ENCODE data around the gene OR51E2.
A peak's percentile ranks its signal among the peaks of the same experiment; 100 is the strongest.

OR51E2 gene

GRCh38 chr11:4664183-4664582 is 33.5 kb downstream of the OR51E2 start:
- DNase-seq: no peak

DNA sequence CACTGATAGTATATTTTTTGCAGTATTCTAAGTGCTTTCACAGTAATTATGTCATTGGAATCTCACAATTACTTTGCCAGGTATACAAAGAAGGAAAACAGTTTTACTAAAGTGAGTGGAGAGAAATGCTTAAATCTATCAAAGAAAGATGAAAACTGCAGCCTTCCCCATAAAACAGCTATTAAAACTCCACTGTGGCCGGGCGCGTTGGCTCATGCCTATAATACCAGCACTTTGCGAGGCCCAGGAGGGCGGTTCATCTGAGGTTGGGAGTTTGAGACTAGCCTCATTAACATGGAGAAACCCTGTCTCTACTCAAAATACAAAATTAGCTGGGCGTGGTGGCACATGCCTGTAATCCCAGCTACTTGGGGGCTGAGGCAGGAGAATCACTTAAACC is 34.8 kb downstream of the OR51E2 start:
- no peak for DNase-seq

GRCh38 chr11:4658629-4659445 is 38.8 kb downstream of the OR51E2 start:
- DNase-seq: peak; percentile 38

DNA sequence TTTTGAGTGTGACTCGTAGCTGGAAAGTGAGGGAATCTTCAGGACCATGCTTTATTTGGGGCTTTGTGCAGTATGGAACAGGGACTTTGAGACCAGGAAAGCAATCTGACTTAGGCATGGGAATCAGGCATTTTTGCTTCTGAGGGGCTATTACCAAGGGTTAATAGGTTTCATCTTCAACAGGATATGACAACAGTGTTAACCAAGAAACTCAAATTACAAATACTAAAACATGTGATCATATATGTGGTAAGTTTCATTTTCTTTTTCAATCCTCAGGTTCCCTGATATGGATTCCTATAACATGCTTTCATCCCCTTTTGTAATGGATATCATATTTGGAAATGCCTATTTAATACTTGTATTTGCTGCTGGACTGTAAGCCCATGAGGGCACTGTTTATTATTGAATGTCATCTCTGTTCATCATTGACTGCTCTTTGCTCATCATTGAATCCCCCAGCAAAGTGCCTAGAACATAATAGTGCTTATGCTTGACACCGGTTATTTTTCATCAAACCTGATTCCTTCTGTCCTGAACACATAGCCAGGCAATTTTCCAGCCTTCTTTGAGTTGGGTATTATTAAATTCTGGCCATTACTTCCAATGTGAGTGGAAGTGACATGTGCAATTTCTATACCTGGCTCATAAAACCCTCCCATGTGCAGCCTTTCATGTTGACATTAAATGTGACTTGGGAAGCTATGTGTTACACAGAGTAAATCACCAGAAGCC is 42.9 kb downstream of the OR51E2 start:
- DNase-seq: no peak

- no peak for DNase-seq
These were observed 49.9 kb downstream of the OR51E2 start for GRCh38 chr11:4647766-4648165.

GRCh38 chr11:4645974-4646373 is 51.7 kb downstream of the OR51E2 start:
- no peak for DNase-seq

- DNase-seq: no peak
These were observed 53.4 kb downstream of the OR51E2 start for GRCh38 chr11:4644233-4644632.

DNA sequence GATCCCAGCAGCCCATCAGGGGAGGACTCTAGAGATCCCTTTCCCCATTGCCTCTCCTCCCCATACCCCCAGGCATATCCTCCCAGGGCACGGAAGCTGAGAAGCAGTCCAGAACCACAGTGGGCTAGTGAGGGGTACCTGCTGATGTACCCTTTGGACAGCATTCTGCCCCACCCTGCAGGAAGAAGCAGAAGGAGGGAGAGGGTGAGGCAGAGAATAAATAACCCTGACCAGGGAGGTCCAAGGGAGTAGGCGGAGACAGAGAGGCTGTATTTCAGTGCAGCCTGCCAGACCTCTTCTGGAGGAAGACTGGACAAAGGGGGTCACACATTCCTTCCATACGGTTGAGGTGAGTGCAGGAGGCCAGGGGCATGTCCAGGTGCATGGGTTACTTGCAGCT is 54.0 kb downstream of the OR51E2 start, which contains the start of gene OR51E1:
TSS of gene OR51E1 (plus strand) at position 301 of the 400 bp plus-strand sequence. CDS start 8,545 bp downstream, outside the sequence.
- no peak for DNase-seq

- DNase-seq: no peak
These were observed 54.6 kb downstream of the OR51E2 start for GRCh38 chr11:4643076-4643475.

DNA sequence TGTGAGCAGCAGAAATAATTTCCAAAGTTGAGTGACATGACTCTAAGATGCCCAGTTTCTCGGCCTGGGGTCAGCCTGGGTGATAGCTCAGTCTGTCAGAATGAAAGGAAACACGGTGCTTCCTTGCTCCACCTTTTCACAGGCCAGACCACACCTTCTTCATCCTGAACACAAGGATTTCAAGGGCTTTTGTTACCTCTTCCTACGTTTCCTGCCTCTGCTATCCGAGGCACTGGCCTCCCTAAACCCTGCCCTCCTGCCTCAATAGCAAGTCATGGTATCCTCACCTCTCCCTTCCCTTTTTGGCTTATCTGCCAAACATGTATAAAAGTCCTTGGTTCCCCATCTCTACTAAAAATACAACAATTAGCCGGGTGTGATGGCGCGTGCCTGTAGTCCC is 55.6 kb downstream of the OR51E2 start:
- DNase-seq: no peak

DNA sequence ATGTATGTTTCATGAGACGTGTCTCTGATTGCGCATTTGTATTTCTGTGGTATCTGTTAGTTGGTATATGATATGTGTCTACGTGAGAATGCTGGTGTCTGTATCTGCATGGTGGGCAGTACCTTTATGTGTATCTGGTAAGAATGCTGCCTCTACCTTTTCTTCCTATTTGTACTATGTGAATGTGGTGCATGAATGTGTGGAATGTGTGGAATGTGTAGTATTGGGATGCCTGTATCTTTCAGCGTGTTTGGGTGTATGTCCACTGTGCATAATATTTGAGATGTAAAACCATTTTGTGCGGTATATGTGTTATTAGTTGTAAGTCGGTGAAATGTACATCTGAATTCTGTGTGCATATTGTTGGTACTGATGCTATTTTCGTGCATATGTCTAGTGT is 56.2 kb downstream of the OR51E2 start:
- DNase-seq: no peak

DNA sequence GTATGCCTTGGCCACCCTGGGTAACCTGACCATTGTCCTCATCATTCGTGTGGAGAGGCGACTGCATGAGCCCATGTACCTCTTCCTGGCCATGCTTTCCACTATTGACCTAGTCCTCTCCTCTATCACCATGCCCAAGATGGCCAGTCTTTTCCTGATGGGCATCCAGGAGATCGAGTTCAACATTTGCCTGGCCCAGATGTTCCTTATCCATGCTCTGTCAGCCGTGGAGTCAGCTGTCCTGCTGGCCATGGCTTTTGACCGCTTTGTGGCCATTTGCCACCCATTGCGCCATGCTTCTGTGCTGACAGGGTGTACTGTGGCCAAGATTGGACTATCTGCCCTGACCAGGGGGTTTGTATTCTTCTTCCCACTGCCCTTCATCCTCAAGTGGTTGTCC is 57.7 kb downstream of the OR51E2 start:
- DNase-seq: no peak

- DNase-seq: no peak
These were observed 60.0 kb downstream of the OR51E2 start for GRCh38 chr11:4637662-4638047.

DNA sequence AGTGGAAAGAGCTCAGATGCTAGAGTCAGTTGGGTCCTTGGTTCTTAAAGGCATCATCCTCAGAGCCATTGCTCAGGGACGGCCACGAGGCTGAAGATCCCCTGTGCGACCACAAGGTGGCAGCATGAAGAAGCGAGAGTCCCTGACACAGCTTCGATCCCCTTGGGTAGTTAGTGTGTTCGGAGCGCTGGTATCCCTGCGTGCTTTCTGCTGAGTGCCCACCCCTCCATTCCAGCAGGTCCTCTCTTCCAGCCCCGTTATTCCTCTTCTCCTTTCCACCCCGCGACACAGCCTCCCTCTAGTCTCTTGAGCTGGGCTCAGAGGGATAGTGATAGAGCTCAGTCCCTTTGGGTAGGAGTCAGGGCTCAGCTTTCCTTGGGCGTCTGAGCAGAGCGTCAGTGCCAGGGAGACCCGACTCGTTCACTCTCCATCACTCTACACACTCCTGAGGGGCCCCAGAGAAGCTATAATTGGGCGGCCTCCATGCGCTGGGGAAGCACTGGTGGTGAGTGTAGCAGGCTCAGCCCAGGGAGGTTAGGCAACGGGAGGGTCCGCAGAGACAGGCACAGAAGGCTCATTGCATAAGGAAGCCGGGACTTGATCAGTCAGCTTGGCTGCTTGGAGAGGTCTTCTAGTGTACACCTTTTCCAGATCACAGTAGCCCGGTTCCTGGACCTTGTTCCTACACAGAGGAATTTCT is 60.5 kb downstream of the OR51E2 start, which contains the start of gene OR51D1:
TSS of gene OR51D1 (plus strand) at position 516 of the 700 bp plus-strand sequence. CDS start 2,314 bp downstream, outside the sequence.
- DNase-seq: peak; percentile 79

DNA sequence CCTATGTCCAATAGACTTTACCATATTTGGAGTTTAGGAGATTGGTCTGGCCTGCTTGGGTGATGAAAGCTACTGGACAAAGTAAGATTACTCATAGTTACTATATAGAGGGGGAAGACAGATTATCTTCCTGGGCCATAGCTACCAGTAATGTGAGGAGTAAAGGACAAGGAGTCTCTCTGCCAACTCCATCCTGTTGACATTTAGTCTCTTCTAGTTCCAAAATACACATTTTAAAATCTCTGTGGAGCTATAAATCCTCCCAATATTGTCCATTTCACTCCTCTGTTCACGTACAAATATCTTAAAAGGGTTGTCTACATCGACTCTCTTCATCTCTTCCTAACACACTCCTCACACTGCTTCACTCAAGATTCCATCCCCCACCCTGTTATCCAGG is 61.5 kb downstream of the OR51E2 start:
- DNase-seq: no peak

Measured in right kidney (tissue), 1 donor.